HG03460 (cell line): ENCODE data around the gene POC1A.

Experiments
- ATAC-seq: cut with Tn5 transposase; IDR thresholded peaks from one replicate; pipeline ENCODE4 v1.9.1; 2021; ENCODE audit not compliant: unreplicated experiment

POC1A gene

GRCh38 chr3:52106951-52107611 lies 47.1 kb downstream of the POC1A start:
- ATAC-seq = no peak

GRCh38 chr3:52104684-52105640 lies 49.3 kb downstream of the POC1A start:
- no peak for ATAC-seq

GRCh38 chr3:52102934-52103333 lies 51.3 kb downstream of the POC1A start:
- ATAC-seq = no peak

GRCh38 chr3:52099001-52099401 lies 55.2 kb downstream of the POC1A start:
- ATAC-seq = no peak

- no peak for ATAC-seq
Measured at GRCh38 chr3:52097851-52098507, 56.2 kb downstream of the POC1A start.

GRCh38 chr3:52095990-52096775 lies 58.0 kb downstream of the POC1A start:
- ATAC-seq = no peak

- no peak for ATAC-seq
Measured at GRCh38 chr3:52094571-52095485, 59.4 kb downstream of the POC1A start.

GRCh38 chr3:52093756-52094545 lies 60.3 kb downstream of the POC1A start:
- ATAC-seq = no peak

- ATAC-seq = no peak
Measured at GRCh38 chr3:52092891-52093290, 61.3 kb downstream of the POC1A start.

GRCh38 chr3:52092271-52092660 lies 62.0 kb downstream of the POC1A start:
- no peak for ATAC-seq

GRCh38 chr3:52091586-52092270 lies 62.5 kb downstream of the POC1A start:
- ATAC-seq = no peak

GRCh38 chr3:52090933-52091468 lies 63.2 kb downstream of the POC1A start:
- no peak for ATAC-seq

GRCh38 chr3:52090131-52090932 lies 63.9 kb downstream of the POC1A start:
- no peak for ATAC-seq

GRCh38 chr3:52089691-52090090 lies 64.5 kb downstream of the POC1A start:
- ATAC-seq = no peak

- no peak for ATAC-seq
Measured at GRCh38 chr3:52088445-52089367, 65.5 kb downstream of the POC1A start.

GRCh38 chr3:52087731-52088130 lies 66.5 kb downstream of the POC1A start:
- no peak for ATAC-seq
